NB4 (cell line): ENCODE measurements around the gene RBPJL.

Experiments
- DNase-seq: peaks from one replicate; pipeline ENCODE4 v3.0.0; 2010; ENCODE audit warnings: low read depth
- H3K4me3 ChIP-seq: one replicate; pipeline ENCODE4 v1.5.1; 2011; ENCODE audit warnings: mild to moderate bottlenecking, low read depth, low read length, moderate library complexity
- MYC ChIP-seq: IDR thresholded peaks from 2 replicates; pipeline ENCODE4 v1.6.1; 2011; ENCODE audit warnings: low read depth, low read length
- POLR2A ChIP-seq: IDR thresholded peaks from 2 replicates; pipeline ENCODE4 v1.6.1; 2011; ENCODE audit warnings: mild to moderate bottlenecking; ENCODE audit not compliant: insufficient read length; ENCODE audit errors: extremely low read depth
- TF ChIP-seq, protein P1 (sequence below): IDR thresholded peaks from one replicate; pipeline ENCODE4 v1.5.1; 2012; ENCODE audit warnings: low read depth, low read length
- TF ChIP-seq, protein P2 (sequence below): IDR thresholded peaks from 2 replicates; pipeline ENCODE4 v1.6.1; 2011; ENCODE audit warnings: low read depth, low read length

The RBPJL gene

DNA sequence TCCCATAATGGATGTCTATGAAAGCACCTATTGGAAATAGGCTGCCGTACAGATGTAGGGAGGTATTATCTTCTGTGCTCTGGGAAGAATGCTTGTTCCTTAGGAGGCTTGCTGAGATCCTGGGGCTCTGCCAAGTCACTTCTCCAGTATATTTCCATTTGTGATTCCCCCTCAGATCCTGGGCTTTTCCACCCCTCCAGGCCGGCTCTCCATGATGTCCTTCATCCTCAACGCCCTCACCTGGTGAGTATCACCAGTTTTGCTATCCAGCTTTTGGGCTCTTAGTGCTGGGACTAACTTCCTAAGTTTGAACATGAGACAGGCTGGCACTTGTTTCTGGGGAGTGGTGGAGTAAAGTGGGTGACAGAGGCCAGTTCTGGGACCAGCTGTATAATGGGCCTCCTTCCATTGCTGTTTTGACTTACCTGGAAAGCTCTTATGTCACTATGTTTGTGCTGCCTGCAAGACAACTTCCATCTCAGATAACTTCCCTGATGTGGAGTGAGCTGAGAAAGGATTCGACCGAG lies 58.9 kb downstream of the RBPJL start:
- no peak overlapping the region for H3K4me3 ChIP-seq
- no peak for DNase-seq
- no peak for TF ChIP-seq MYC
- TF ChIP-seq, protein P1, sequence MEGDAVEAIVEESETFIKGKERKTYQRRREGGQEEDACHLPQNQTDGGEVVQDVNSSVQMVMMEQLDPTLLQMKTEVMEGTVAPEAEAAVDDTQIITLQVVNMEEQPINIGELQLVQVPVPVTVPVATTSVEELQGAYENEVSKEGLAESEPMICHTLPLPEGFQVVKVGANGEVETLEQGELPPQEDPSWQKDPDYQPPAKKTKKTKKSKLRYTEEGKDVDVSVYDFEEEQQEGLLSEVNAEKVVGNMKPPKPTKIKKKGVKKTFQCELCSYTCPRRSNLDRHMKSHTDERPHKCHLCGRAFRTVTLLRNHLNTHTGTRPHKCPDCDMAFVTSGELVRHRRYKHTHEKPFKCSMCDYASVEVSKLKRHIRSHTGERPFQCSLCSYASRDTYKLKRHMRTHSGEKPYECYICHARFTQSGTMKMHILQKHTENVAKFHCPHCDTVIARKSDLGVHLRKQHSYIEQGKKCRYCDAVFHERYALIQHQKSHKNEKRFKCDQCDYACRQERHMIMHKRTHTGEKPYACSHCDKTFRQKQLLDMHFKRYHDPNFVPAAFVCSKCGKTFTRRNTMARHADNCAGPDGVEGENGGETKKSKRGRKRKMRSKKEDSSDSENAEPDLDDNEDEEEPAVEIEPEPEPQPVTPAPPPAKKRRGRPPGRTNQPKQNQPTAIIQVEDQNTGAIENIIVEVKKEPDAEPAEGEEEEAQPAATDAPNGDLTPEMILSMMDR, result no peak
- no peak for TF ChIP-seq POLR2A
- TF ChIP-seq, protein P2, sequence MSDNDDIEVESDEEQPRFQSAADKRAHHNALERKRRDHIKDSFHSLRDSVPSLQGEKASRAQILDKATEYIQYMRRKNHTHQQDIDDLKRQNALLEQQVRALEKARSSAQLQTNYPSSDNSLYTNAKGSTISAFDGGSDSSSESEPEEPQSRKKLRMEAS, result no peak

DNA sequence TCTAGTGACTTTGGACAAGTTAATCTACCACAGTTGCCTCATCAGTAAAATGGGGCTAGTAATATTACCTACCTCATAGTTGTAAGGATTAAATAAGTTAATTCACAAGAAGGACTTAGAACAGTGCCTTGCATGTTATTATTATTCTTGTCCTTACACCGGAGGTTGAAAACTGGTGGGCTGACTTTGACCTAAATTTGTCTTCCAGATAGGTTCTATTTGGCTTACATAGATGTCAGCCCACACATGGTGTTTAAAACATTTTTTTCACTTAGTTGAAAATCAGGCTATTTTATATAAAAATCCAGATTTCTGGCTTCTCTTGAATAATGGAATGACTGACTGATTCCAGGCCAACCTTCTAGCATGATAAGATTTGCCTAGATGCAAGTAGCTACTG lies 59.6 kb downstream of the RBPJL start:
- no peak overlapping the region for H3K4me3 ChIP-seq
- no peak for TF ChIP-seq MYC
- TF ChIP-seq POLR2A, result no peak
- TF ChIP-seq, protein P2, result no peak
- TF ChIP-seq, protein P1, result no peak
- no peak for DNase-seq

DNA sequence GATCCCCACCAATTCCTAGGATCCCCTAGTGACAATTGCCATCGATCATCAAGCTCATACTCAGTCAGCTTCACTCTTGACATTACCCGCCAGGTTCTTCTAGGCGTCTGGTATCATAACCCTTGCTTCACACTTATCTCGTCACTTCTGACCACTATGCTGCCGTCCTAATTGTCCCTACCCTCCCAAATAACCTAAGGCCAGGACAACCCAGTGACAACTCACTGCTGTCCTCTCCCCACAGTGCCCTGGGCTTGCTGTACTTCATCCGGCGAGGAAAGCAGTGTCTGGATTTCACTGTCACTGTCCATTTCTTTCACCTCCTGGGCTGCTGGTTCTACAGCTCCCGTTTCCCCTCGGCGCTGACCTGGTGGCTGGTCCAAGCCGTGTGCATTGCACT lies 60.0 kb downstream of the RBPJL start:
- TF ChIP-seq, protein P1, result no peak
- no peak overlapping the region for H3K4me3 ChIP-seq
- no peak for DNase-seq

DNA sequence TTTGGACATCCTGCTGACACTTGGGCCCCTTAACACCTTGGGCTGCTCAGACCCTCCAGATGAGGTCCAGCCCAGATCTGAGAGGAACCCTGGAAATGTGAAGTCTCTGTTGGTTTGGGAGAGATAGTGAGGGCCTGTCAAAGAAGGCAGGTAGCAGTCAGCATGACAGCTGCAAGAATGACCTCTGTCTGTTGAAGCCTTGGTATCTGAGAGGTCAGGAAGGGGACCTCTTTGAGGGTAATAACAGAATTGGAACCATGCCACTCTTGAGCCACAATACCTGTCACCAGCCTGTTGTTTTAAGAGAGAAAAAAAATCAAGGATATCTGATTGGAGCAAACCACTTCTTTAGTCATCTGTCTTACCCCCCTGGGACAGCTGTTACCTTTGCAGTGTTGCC lies 60.5 kb downstream of the RBPJL start:
- TF ChIP-seq, protein P1, result no peak
- TF ChIP-seq, protein P2, result no peak
- TF ChIP-seq POLR2A (no peak), MYC (no peak)
- H3K4me3 ChIP-seq, result no peak overlapping the region
- DNase-seq, result no peak
